ENCODE results near the gene ALK. TPM values are rescaled to one million over a fixed set of nuclear protein-coding genes. Genes with fewer than 3 reads are reported as not detected.

Gene ALK
- total RNA-seq, 2 donors from 2014 or later = under 0.01 to 0.26 TPM

- Histone ChIP-seq H3K4me3 (no peak overlapping the region), H3K27ac (no peak overlapping the region), H3K9me3 (no peaks in the 10 kb centered on the region), H3K27me3 (no peaks in the 10 kb centered on the region), H3K36me3 (replicated peaks in 1 of 2; ENCODE audit: insufficient read depth in 1 of 2, low read depth in 2 of 2) (no peaks in the 10 kb centered on the region), H3K4me1 (no peaks in the 10 kb centered on the region)
- no peak for ATAC-seq
- no peak for TF ChIP-seq CTCF (IDR thresholded peaks at IDR 0.05)
- no peak for TF ChIP-seq POLR2A (IDR thresholded peaks at IDR 0.05)
- WGBS, 2 donors = 83 to 95% methylated on average over 6 of the region's 6 CpGs
- intact Hi-C loops (cut with DNase I) = no loop called here
- no peak for DNase-seq
These were observed 360.2 kb downstream of the ALK start for GRCh38 chr2:29561181-29561580.

GRCh38 chr2:29560566-29560965 is 360.8 kb downstream of the ALK start:
- H3K36me3 ChIP-seq (replicated peaks in 1 of 2; ENCODE audit: insufficient read depth in 1 of 2, low read depth in 2 of 2) = no peaks in the 10 kb centered on the region
- no peaks in the 10 kb centered on the region for H3K4me1 ChIP-seq
- intact Hi-C loops (cut with DNase I) = no loop called here
- H3K27ac ChIP-seq = no peak overlapping the region
- WGBS, 2 donors = 81 to 88% methylated on average over 5 of the region's 5 CpGs
- H3K4me3 ChIP-seq = no peak overlapping the region
- no peaks in the 10 kb centered on the region for H3K27me3 ChIP-seq
- TF ChIP-seq POLR2A (IDR thresholded peaks at IDR 0.05) (no peak), CTCF (IDR thresholded peaks at IDR 0.05) (no peak)
- ATAC-seq (no peak), DNase-seq (no peak)
- H3K9me3 ChIP-seq = no peaks in the 10 kb centered on the region

GRCh38 chr2:29560030-29560429 is 361.4 kb downstream of the ALK start:
- intact Hi-C loops (cut with DNase I) = no loop called here
- DNase-seq = no peak
- Histone ChIP-seq H3K36me3 (replicated peaks in 1 of 2; ENCODE audit: insufficient read depth in 1 of 2, low read depth in 2 of 2) (no peaks in the 10 kb centered on the region), H3K27ac (no peak overlapping the region), H3K4me3 (no peak overlapping the region), H3K4me1 (no peaks in the 10 kb centered on the region), H3K9me3 (no peaks in the 10 kb centered on the region), H3K27me3 (no peaks in the 10 kb centered on the region)
- WGBS, 2 donors = 91 to 95% methylated on average over 1 of the region's 1 CpG
- no peak for ATAC-seq
- no peak for TF ChIP-seq CTCF (IDR thresholded peaks at IDR 0.05)
- no peak for TF ChIP-seq POLR2A (IDR thresholded peaks at IDR 0.05)

- Histone ChIP-seq H3K4me3 (no peak overlapping the region), H3K9me3 (no peaks in the 10 kb centered on the region), H3K4me1 (no peaks in the 10 kb centered on the region), H3K36me3 (replicated peaks in 1 of 2; ENCODE audit: insufficient read depth in 1 of 2, low read depth in 2 of 2) (no peaks in the 10 kb centered on the region), H3K27me3 (no peaks in the 10 kb centered on the region), H3K27ac (no peak overlapping the region)
- ATAC-seq (no peak), DNase-seq (no peak)
- WGBS, 2 donors = 21 to 35% methylated on average over 1 of the region's 1 CpG
- intact Hi-C loops (cut with DNase I) = no loop called here
- no peak for TF ChIP-seq POLR2A (IDR thresholded peaks at IDR 0.05)
- no peak for TF ChIP-seq CTCF (IDR thresholded peaks at IDR 0.05)
These were observed 361.8 kb downstream of the ALK start for GRCh38 chr2:29559578-29559977.

GRCh38 chr2:29558097-29558496 is 363.3 kb downstream of the ALK start:
- no peak overlapping the region for H3K4me3 ChIP-seq
- H3K4me1 ChIP-seq = no peaks in the 10 kb centered on the region
- ATAC-seq (no peak), DNase-seq (no peak)
- H3K27ac ChIP-seq = no peak overlapping the region
- H3K27me3 ChIP-seq = no peaks in the 10 kb centered on the region
- H3K36me3 ChIP-seq (replicated peaks in 1 of 2; ENCODE audit: insufficient read depth in 1 of 2, low read depth in 2 of 2) = no peaks in the 10 kb centered on the region
- no peaks in the 10 kb centered on the region for H3K9me3 ChIP-seq
- intact Hi-C loops (cut with DNase I) = no loop called here
- no peak for TF ChIP-seq CTCF (IDR thresholded peaks at IDR 0.05)
- no peak for TF ChIP-seq POLR2A (IDR thresholded peaks at IDR 0.05)
